Stimulated activated CD4-positive, alpha-beta T cell treated with anti-CD3 and anti-CD28 coated beads, Interleukin-1b, Interleukin-23, amount 100 ng/mL, for 48 hours (primary cell): ENCODE measurements around the gene CCM2L.

Source experiments
- DNase-seq: peaks from one replicate; pipeline ENCODE4 v3.0.0-alpha.2; 2020

CCM2L gene

GRCh38 chr20:31996996-31997395, 13.2 kb upstream of the CCM2L start:
- no peak for DNase-seq

- no peak for DNase-seq
These were observed 12.0 kb upstream of the CCM2L start for GRCh38 chr20:31998246-31998645.

- DNase-seq: no peak
These were observed 6.9 kb upstream of the CCM2L start for GRCh38 chr20:32003325-32003724.

GRCh38 chr20:32004963-32005362, 5.3 kb upstream of the CCM2L start:
- DNase-seq: no peak

GRCh38 chr20:32006053-32006452, 4.2 kb upstream of the CCM2L start:
- DNase-seq: no peak

GRCh38 chr20:32006841-32007786, 3.1 kb upstream of the CCM2L start:
- DNase-seq: no peak

GRCh38 chr20:32007787-32008616, 2.2 kb upstream of the CCM2L start:
- DNase-seq: no peak

- DNase-seq: no peak
These were observed 674 bp upstream of the CCM2L start for GRCh38 chr20:32009564-32009963.

GRCh38 chr20:32010666-32011065, 428 bp downstream of the CCM2L start:
- no peak for DNase-seq

GRCh38 chr20:32012159-32012688, 2.0 kb downstream of the CCM2L start:
- no peak for DNase-seq

GRCh38 chr20:32013326-32013725, 3.1 kb downstream of the CCM2L start:
- DNase-seq: no peak

- DNase-seq: peak; percentile 34
These were observed 7.5 kb downstream of the CCM2L start for GRCh38 chr20:32017711-32018251.

- peak; percentile 40 for DNase-seq
These were observed 8.3 kb downstream of the CCM2L start for GRCh38 chr20:32018269-32019155.

GRCh38 chr20:32019156-32019510, 8.9 kb downstream of the CCM2L start:
- no peak for DNase-seq

- no peak for DNase-seq
These were observed 9.6 kb downstream of the CCM2L start for GRCh38 chr20:32019563-32020463.

- no peak for DNase-seq
These were observed 10.9 kb downstream of the CCM2L start for GRCh38 chr20:32021091-32021490.

- no peak for DNase-seq
These were observed 14.6 kb downstream of the CCM2L start for GRCh38 chr20:32024683-32025295.

GRCh38 chr20:32027643-32028042, 17.4 kb downstream of the CCM2L start:
- DNase-seq: no peak

GRCh38 chr20:32028647-32029372, 18.6 kb downstream of the CCM2L start:
- no peak for DNase-seq

- DNase-seq: no peak
These were observed 19.3 kb downstream of the CCM2L start for GRCh38 chr20:32029561-32029960.
